IMR-90 (cell line): ENCODE results near the gene MICA.

Experiments
- CTCF ChIP-seq: conservative IDR thresholded peaks from 2 replicates; pipeline ENCODE4 v1.5.1; 2012; ENCODE audit warnings: mild to moderate bottlenecking, low read depth, low read length, improper control_type of control experiment
- POLR2A ChIP-seq: IDR thresholded peaks from 2 replicates; pipeline ENCODE4 v1.6.1; 2012; ENCODE audit warnings: mild to moderate bottlenecking, low read depth, low read length

- TF ChIP-seq POLR2A (no peak), CTCF (no peak)
These were observed 13.1 kb downstream of the MICA start for GRCh38 chr6:31416394-31417014.
